ENCODE data around the gene GABBR2. TPM values are rescaled to one million over a fixed set of nuclear protein-coding genes. Genes with fewer than 3 reads are reported as not detected.

Gene GABBR2
- total RNA-seq, 1 experiment from 2014 or later: 0.33 TPM

GRCh38 chr9:98550206-98550820 lies 158.4 kb downstream of the GABBR2 start:
- H3K36me3 Mint-ChIP-seq (ENCODE audit: insufficient read depth, unreplicated experiment): no peaks in the 10 kb centered on the region
- no peak overlapping the region for H3K4me3 Mint-ChIP-seq (ENCODE audit: low read depth, unreplicated experiment)
- no TSS peak for BruUV-seq (replicated peaks)
- H3K9me3 Mint-ChIP-seq (ENCODE audit: low read depth, unreplicated experiment): no peaks in the 10 kb centered on the region
- TF ChIP-seq CTCF (IDR thresholded peaks at IDR 0.05; ENCODE audit: unreplicated experiment): no peak
- peaks cover 28% of the 10 kb centered on the region for H3K27me3 Mint-ChIP-seq (ENCODE audit: unreplicated experiment)
- no peak overlapping the region for H3K27ac Mint-ChIP-seq (ENCODE audit: unreplicated experiment)
- intact Hi-C loops (cut with micrococcal nuclease; ENCODE audit: unreplicated experiment): no loop called here
- no peak for DNase-seq
- no peaks in the 10 kb centered on the region for H3K4me1 Mint-ChIP-seq (ENCODE audit: low read depth, unreplicated experiment)
- CTCF ChIA-PET: no interaction called here

DNA sequence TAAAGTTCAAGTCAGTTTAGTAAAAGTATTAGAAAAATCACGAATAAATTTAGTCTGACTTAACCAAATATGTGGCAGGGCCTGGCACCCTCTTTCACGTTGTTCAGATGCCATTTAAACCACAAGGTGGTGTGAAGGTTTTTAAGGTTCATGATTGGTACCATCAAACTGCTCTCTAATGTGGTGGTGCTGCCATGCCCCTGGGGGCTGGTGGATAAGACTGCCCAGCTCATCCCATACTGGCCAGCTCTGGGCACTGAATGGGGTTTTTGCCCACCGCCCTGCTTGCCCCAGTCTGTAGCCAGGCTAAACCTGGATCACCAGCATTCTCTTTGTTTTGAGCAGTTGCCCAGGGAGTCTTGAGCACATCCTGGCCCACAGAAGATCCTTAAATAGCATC lies 159.3 kb downstream of the GABBR2 start:
- no TSS peak for BruUV-seq (replicated peaks)
- Mint-ChIP-seq H3K4me3 (ENCODE audit: low read depth, unreplicated experiment) (no peak overlapping the region), H3K27ac (ENCODE audit: unreplicated experiment) (no peak overlapping the region), H3K36me3 (ENCODE audit: insufficient read depth, unreplicated experiment) (no peaks in the 10 kb centered on the region), H3K9me3 (ENCODE audit: low read depth, unreplicated experiment) (no peaks in the 10 kb centered on the region), H3K4me1 (ENCODE audit: low read depth, unreplicated experiment) (no peaks in the 10 kb centered on the region), H3K27me3 (ENCODE audit: unreplicated experiment) (peaks cover 27% of the 10 kb centered on the region)
- intact Hi-C loops (cut with micrococcal nuclease; ENCODE audit: unreplicated experiment): no loop called here
- CTCF ChIA-PET: no interaction called here
- TF ChIP-seq CTCF (IDR thresholded peaks at IDR 0.05; ENCODE audit: unreplicated experiment): no peak
- no peak for DNase-seq

GRCh38 chr9:98547606-98548005 lies 161.1 kb downstream of the GABBR2 start:
- no peak for DNase-seq
- BruUV-seq (replicated peaks): no TSS peak
- no peak overlapping the region for H3K4me3 Mint-ChIP-seq (ENCODE audit: low read depth, unreplicated experiment)
- no peaks in the 10 kb centered on the region for H3K36me3 Mint-ChIP-seq (ENCODE audit: insufficient read depth, unreplicated experiment)
- H3K4me1 Mint-ChIP-seq (ENCODE audit: low read depth, unreplicated experiment): no peaks in the 10 kb centered on the region
- intact Hi-C loops (cut with micrococcal nuclease; ENCODE audit: unreplicated experiment): no loop called here
- H3K9me3 Mint-ChIP-seq (ENCODE audit: low read depth, unreplicated experiment): no peaks in the 10 kb centered on the region
- CTCF ChIA-PET: no interaction called here
- no peak for TF ChIP-seq CTCF (IDR thresholded peaks at IDR 0.05; ENCODE audit: unreplicated experiment)
- H3K27ac Mint-ChIP-seq (ENCODE audit: unreplicated experiment): no peak overlapping the region
- peaks cover 42% of the 10 kb centered on the region for H3K27me3 Mint-ChIP-seq (ENCODE audit: unreplicated experiment)

GRCh38 chr9:98545021-98545420 lies 163.7 kb downstream of the GABBR2 start:
- no peak for TF ChIP-seq CTCF (IDR thresholded peaks at IDR 0.05; ENCODE audit: unreplicated experiment)
- no peak overlapping the region for H3K4me3 Mint-ChIP-seq (ENCODE audit: low read depth, unreplicated experiment)
- intact Hi-C loops (cut with micrococcal nuclease; ENCODE audit: unreplicated experiment): no loop called here
- peaks cover 64% of the 10 kb centered on the region for H3K27me3 Mint-ChIP-seq (ENCODE audit: unreplicated experiment)
- CTCF ChIA-PET: interaction anchor here (1.1 kb wide), 1 partner anchor 231 kb away, joined by 4 read pairs; no protein-coding TSS in a partner anchor
- no peaks in the 10 kb centered on the region for H3K36me3 Mint-ChIP-seq (ENCODE audit: insufficient read depth, unreplicated experiment)
- BruUV-seq (replicated peaks): no TSS peak
- no peak overlapping the region for H3K27ac Mint-ChIP-seq (ENCODE audit: unreplicated experiment)
- H3K9me3 Mint-ChIP-seq (ENCODE audit: low read depth, unreplicated experiment): no peaks in the 10 kb centered on the region
- H3K4me1 Mint-ChIP-seq (ENCODE audit: low read depth, unreplicated experiment): no peaks in the 10 kb centered on the region
- DNase-seq: no peak
